ENCODE results near the gene GRWD1. TPM values are rescaled to one million over a fixed set of nuclear protein-coding genes. Genes with fewer than 3 reads are reported as not detected.

Gene GRWD1
- total RNA-seq, 4 donors from 2014 or later, result 15.1 to 33.1 (median 29.7) TPM

GRCh38 chr19:48480183-48480557, 34.4 kb downstream of the GRWD1 start:
- peaks cover 0 to 23% (median 4%) of the 10 kb centered on the region in 4 donors for H3K4me1 ChIP-seq
- 2 to 44% methylated on average over 9 to 11 of the region's 32 CpGs for WGBS, 2 donors
- TF ChIP-seq, protein P1, sequence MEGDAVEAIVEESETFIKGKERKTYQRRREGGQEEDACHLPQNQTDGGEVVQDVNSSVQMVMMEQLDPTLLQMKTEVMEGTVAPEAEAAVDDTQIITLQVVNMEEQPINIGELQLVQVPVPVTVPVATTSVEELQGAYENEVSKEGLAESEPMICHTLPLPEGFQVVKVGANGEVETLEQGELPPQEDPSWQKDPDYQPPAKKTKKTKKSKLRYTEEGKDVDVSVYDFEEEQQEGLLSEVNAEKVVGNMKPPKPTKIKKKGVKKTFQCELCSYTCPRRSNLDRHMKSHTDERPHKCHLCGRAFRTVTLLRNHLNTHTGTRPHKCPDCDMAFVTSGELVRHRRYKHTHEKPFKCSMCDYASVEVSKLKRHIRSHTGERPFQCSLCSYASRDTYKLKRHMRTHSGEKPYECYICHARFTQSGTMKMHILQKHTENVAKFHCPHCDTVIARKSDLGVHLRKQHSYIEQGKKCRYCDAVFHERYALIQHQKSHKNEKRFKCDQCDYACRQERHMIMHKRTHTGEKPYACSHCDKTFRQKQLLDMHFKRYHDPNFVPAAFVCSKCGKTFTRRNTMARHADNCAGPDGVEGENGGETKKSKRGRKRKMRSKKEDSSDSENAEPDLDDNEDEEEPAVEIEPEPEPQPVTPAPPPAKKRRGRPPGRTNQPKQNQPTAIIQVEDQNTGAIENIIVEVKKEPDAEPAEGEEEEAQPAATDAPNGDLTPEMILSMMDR (IDR thresholded peaks at IDR 0.05), result no peak
- peak in 1 of 2 donors; percentile 58 for TF ChIP-seq EP300 (IDR thresholded peaks at IDR 0.05)
- peak overlapping the region; percentile 51 to 65 (median 58) for H3K4me3 ChIP-seq
- peak; percentile 38 to 48 for DNase-seq (ENCODE audit: low spot score in 2 of 2)
- peak overlapping the region; percentile 80 to 94 (median 87) for H3K27ac ChIP-seq
- H3K27me3 ChIP-seq, result no peaks in the 10 kb centered on the region
- H3K9me3 ChIP-seq, result no peaks in the 10 kb centered on the region
- H3K36me3 ChIP-seq, result peaks cover 2 to 43% (median 5%) of the 10 kb centered on the region in 3 donors

DNA sequence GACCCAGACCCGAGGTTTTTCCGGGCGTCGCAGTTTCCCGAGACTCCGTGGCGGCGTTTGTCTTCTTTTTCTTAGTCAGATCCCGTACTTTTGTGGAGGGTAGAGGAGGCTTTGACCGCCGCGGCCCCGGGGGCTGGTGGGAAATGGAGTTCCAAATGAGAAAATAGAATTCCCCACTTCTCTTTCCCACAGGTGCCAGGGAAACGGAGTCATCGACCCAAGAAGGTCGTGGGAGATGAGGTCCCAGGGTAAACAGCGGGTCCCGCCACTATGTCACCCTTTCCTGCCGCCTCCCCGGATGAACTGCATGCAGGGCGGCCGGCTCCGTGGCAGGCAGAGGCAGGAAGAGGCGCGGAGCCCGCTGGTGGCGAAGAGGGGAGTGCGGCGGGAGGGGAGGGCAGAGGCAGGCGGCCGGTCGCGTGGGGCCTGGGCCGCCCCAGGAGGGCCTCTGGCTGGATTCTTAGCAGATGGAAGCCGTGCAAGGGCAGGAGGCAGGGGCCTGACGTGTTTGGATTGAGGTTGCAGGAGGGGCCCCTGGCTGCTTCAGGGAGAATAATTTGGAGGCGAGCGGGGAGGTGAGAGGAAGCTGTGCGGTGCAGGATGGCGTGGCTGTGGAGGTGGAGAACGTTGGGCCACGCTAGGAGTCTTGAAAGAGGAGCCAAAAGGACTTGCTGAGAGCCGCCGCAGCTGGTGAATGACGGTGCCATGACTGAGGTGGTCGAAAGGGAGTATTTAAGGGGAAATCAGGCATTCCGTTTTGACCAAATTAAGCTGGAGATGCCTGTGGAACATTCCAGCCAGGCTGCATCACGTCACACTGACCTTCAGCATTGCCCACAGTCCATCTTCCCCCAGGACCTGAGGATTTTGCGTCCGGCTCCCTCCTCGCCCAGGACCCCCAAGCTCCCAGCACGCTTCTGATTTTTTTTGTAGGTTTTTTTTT, 35.0 kb downstream of the GRWD1 start:
- TF ChIP-seq, protein P1 (IDR thresholded peaks at IDR 0.05), result no peak
- no peak for TF ChIP-seq POLR2A (IDR thresholded peaks at IDR 0.05)
- no peak for TF ChIP-seq EP300 (IDR thresholded peaks at IDR 0.05)
- DNase-seq (ENCODE audit: low spot score in 2 of 2), result peak in 1 of 2 donors; percentile 48
- peak overlapping the region; percentile 51 to 65 (median 58) for H3K4me3 ChIP-seq

GRCh38 chr19:48481846-48482639, 36.3 kb downstream of the GRWD1 start:
- TF ChIP-seq EP300 (IDR thresholded peaks at IDR 0.05), result no peak
- TF ChIP-seq POLR2A (IDR thresholded peaks at IDR 0.05), result no peak
- TF ChIP-seq, protein P1 (IDR thresholded peaks at IDR 0.05), result no peak
- 60 to 63% methylated on average over 7 of the region's 7 CpGs for WGBS, 2 donors
- peaks cover 0 to 23% (median 4%) of the 10 kb centered on the region in 4 donors for H3K4me1 ChIP-seq
- no peak overlapping the region for H3K4me3 ChIP-seq
- no peaks in the 10 kb centered on the region for H3K27me3 ChIP-seq
- no peaks in the 10 kb centered on the region for H3K9me3 ChIP-seq
- no peak for DNase-seq (ENCODE audit: low spot score in 2 of 2)
- H3K27ac ChIP-seq, result no peak overlapping the region
- peaks cover 0 to 24% (median 2%) of the 10 kb centered on the region in 3 donors for H3K36me3 ChIP-seq

More for the DNA sequence above, 35.0 kb downstream of the GRWD1 start:
- H3K36me3 ChIP-seq, result peaks cover 0 to 36% (median 2%) of the 10 kb centered on the region in 3 donors
- H3K27me3 ChIP-seq, result no peaks in the 10 kb centered on the region
- H3K4me1 ChIP-seq, result peaks cover 0 to 23% (median 4%) of the 10 kb centered on the region in 4 donors
- 10 to 14% methylated on average over 50 to 52 of the region's 52 CpGs for WGBS, 2 donors
- no peaks in the 10 kb centered on the region for H3K9me3 ChIP-seq
- H3K27ac ChIP-seq, result peak overlapping the region; percentile 80 to 94 (median 87)

DNA sequence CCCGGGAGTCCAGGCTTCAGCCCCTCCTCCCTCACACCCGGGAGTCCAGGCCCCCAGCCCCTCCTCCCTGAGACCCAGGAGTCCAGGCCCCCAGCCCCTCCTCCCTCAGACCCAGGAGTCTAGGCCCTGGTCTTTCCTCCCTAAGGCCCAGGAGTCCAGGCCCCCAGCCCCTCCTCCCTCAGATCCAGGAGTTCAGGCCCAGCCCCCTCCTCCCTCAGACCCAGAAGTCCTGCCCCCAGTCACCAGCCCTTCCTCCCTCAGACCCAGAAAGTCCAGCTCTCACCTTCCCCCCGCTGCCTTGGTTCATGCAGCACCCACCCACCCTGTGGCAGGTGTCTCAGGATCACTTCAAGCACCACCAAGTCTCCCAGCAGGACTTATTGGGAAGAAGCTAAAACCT, 37.5 kb downstream of the GRWD1 start:
- Histone ChIP-seq H3K4me1 (peaks cover 0 to 30% (median 4%) of the 10 kb centered on the region in 4 donors), H3K27me3 (no peaks in the 10 kb centered on the region), H3K4me3 (no peak overlapping the region), H3K27ac (no peak overlapping the region), H3K36me3 (peaks cover 0 to 12% (median 0%) of the 10 kb centered on the region in 3 donors), H3K9me3 (no peaks in the 10 kb centered on the region)
- TF ChIP-seq, protein P1 (IDR thresholded peaks at IDR 0.05), result no peak
- no peak for TF ChIP-seq EP300 (IDR thresholded peaks at IDR 0.05)
- no peak for TF ChIP-seq POLR2A (IDR thresholded peaks at IDR 0.05)
- DNase-seq (ENCODE audit: low spot score in 2 of 2), result no peak
- WGBS, 2 donors, result 100% methylated on average over 1 of the region's 3 CpGs
